K562 treated with DMSO at 1 percent for 4 hours (cell line): ENCODE measurements around the gene DNAJC3. TPM values are rescaled to one million over a fixed set of nuclear protein-coding genes. Genes with fewer than 3 reads are reported as not detected.

Experiments
- total RNA-seq: library from RNA; unstranded; fragments of 300-600 nt; gene quantifications from 2 replicates; pipeline ENCODE4 v1.2.3, GENCODE V29; 2022; ENCODE audit not compliant: insufficient read depth

Gene DNAJC3
- total RNA-seq = 15.2 and 15.4 TPM in 2 replicates

GRCh38 chr13:95676762-95677563 is at the start of gene DNAJC3:
DNAJC3 (plus strand) TSS chr13:95677139; CDS start chr13:95677256, 117 bp downstream.

GRCh38 chr13:95644601-95645052 is 32.3 kb upstream of the DNAJC3 start, which contains the start of gene DZIP1:
DZIP1 (minus strand) TSS chr13:95644706; CDS start chr13:95642029, 2,677 bp downstream.

Other genes starting within 250 kb of the DNAJC3 start
- gene CLDN10, start 124.4 kb upstream of the DNAJC3 start, total RNA-seq = not detected in 2 replicates
- not detected in 2 replicates for gene DZIP1, start 32.4 kb upstream of the DNAJC3 start, total RNA-seq